Keratinocyte (primary cell): ENCODE results near the gene EMP1.

Source experiments
- CTCF ChIP-seq, 3 experiments: IDR thresholded peaks in 1 of 3; conservative IDR thresholded peaks in 1 of 3; optimal IDR thresholded peaks in 1 of 3; 2 replicates in 2 of 3; 3 replicates in 1 of 3; pipeline versions ENCODE3 to v1.5.1; 2011; ENCODE audit warnings: low read length in 3 of 3, mild to moderate bottlenecking in 3 of 3, moderate library complexity in 2 of 3, control low read depth in 1 of 3, inconsistent platforms in 1 of 3; ENCODE audit not compliant: insufficient read depth in 2 of 3; ENCODE audit errors: extremely low read depth in 1 of 3
- EZH2 ChIP-seq: IDR thresholded peaks from one replicate; pipeline ENCODE4 v1.6.1; 2012; ENCODE audit warnings: inconsistent platforms, mild to moderate bottlenecking, low read length, moderate library complexity

GRCh38 chr12:13198241-13198640 is 1.7 kb downstream of the EMP1 start:
- TF ChIP-seq CTCF (optimal IDR thresholded peaks at IDR 0.05 in 1 of 3, IDR thresholded peaks at IDR 0.05 in 1 of 3, conservative IDR thresholded peaks at IDR 0.05 in 1 of 3; ENCODE audit: extremely low read depth in 1 of 3, insufficient read depth in 2 of 3, low read length in 3 of 3) = no peak
- no peak for TF ChIP-seq EZH2
